Epidermal melanocyte (primary cell): ENCODE results near the gene FCGR3A.

Source experiments
- DNase-seq: peaks from one replicate; pipeline ENCODE4 v3.0.0; 2011; ENCODE audit warnings: low spot score; ENCODE audit not compliant: insufficient read length

Gene FCGR3A

GRCh38 chr1:161502641-161503393, 46.8 kb downstream of the FCGR3A start:
- no peak for DNase-seq

- DNase-seq = no peak
Observed at GRCh38 chr1:161502181-161502580, 47.4 kb downstream of the FCGR3A start.

- DNase-seq = no peak
Observed at GRCh38 chr1:161501234-161501633, 48.4 kb downstream of the FCGR3A start.

- DNase-seq = no peak
Observed at GRCh38 chr1:161499099-161500039, 50.2 kb downstream of the FCGR3A start.

GRCh38 chr1:161498646-161499045, 51.0 kb downstream of the FCGR3A start:
- DNase-seq = no peak

- DNase-seq = no peak
Observed at GRCh38 chr1:161497961-161498360, 51.7 kb downstream of the FCGR3A start.

GRCh38 chr1:161495490-161495889, 54.1 kb downstream of the FCGR3A start:
- no peak for DNase-seq

GRCh38 chr1:161494091-161494735, 55.4 kb downstream of the FCGR3A start:
- no peak for DNase-seq

- DNase-seq = no peak
Observed at GRCh38 chr1:161492827-161493226, 56.8 kb downstream of the FCGR3A start.
